Tibial artery (tissue), 4 donors: Measurements from ENCODE around the gene JCAD.

ENCODE experiments used
- DNase-seq, 2 donors: peaks; one replicate each; pipeline ENCODE4 v3.0.0-alpha.2; 2019
- H3K27ac ChIP-seq, 2 donors: fragments of 200-600 bp; sonication (generic) in 1 of 2; 1 replicate in 1 of 2; 2 replicates in 1 of 2; pipeline ENCODE4 v1.5.1; 2018 to 2019; ENCODE audit warnings: mild to moderate bottlenecking in 1 of 2
- H3K27me3 ChIP-seq, 2 donors: fragments of 200-600 bp; sonication (generic) in 1 of 2; one replicate each; pipeline versions ENCODE4 v1.5.1 to v1.6.0; 2016 to 2019
- H3K36me3 ChIP-seq, 3 donors: fragments of 200-600 bp; sonication (generic) in 2 of 3; one replicate each; pipeline ENCODE4 v1.5.1; 2016 to 2019; ENCODE audit warnings: mild to moderate bottlenecking in 2 of 3
- H3K4me1 ChIP-seq, 4 donors: fragments of 200-600 bp; sonication (generic) in 2 of 4; 1 replicate in 3 of 4; 2 replicates in 1 of 4; pipeline ENCODE4 v1.5.1; 2016 to 2019
- H3K4me3 ChIP-seq, 2 donors: fragments of 200-600 bp; sonication (generic) in 1 of 2; 1 replicate in 1 of 2; 2 replicates in 1 of 2; pipeline ENCODE4 v1.5.1; 2018 to 2019; ENCODE audit warnings: mild to moderate bottlenecking in 2 of 2
- H3K9me3 ChIP-seq, 3 donors: fragments of 200-600 bp; sonication (generic) in 1 of 3; one replicate each; pipeline ENCODE4 v1.5.1; 2016 to 2019
- CTCF ChIP-seq, 2 experiments: fragments of 200-600 bp in 1 of 2; fragments of 450-650 bp in 1 of 2; IDR thresholded peaks; one replicate each; pipeline ENCODE4 v1.5.1; 2017 to 2019; ENCODE audit warnings: antibody characterized with exemption in 2 of 2, mild to moderate bottlenecking in 1 of 2, moderate library complexity in 1 of 2
- intact Hi-C: fragments of 100-400 bp; cut with DNase I; formaldehyde crosslinking; loops from one replicate; pipeline ENCODE4 v1.15.0; 2023; ENCODE audit warnings: low total_unique reads

The JCAD gene

DNA sequence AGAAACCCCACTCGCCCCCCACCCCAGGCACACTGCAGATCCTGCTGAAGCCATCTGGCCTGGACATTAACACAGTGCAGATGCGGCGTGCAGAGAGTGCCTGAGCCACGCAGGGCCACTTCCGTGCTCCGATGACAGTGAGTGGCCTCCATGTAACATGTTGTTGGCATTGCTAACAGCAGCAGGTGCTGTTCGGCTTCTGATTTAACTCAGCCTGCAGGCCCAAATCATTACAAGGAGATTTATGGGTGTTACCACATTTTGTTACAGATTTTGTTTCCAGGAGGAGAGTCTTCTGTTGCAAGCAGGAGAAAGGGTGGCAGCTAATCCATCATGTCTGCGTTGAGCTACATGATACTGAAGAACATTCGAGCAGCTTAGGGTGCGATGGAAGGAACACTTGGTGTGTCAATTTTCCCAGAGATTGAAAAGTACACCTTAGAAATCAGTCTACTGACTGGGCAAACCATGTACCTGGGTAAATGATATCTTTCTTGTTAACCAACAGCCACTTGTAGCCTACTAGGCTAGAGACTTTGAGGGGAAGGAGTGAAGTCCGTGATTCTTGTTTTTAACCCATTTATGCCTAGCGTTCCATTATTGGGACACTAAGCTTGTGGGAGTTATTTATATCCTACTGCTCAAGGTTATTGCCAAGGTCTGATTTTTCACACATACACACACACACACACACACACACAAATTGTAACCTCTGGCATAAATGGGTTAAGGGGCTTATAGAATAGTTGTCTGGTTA is 90.0 kb downstream of the JCAD start:
- no peak for DNase-seq

DNA sequence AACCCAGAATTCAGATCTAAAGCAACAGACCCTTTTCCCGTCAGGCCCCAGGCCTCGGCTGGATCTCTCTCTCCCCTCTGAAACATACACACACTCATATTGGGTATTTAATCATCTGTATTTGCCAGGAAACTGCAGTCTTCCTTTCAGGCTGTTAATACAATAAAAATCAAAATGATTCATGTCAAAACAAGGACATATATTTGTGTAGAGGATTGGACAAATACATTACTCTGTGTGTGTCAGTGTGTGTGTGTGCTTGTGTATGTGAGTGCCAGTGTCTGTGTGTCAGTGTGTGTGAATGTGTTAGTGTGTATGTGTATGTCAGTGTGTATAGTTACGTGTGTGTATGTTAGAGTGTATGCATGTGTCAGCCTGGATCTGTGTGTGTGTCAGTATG is 90.8 kb downstream of the JCAD start:
- TF ChIP-seq CTCF (IDR thresholded peaks at IDR 0.05) = no peak
- intact Hi-C loops = no loop called here
- no peaks in the 10 kb centered on the region for H3K9me3 ChIP-seq
- no peaks in the 10 kb centered on the region for H3K27me3 ChIP-seq
- DNase-seq = no peak
- H3K4me1 ChIP-seq = peaks cover 0 to 22% (median 7%) of the 10 kb centered on the region in 4 donors
- H3K27ac ChIP-seq = peak overlapping the region; percentile 50 to 57
- H3K4me3 ChIP-seq = no peak overlapping the region
- H3K36me3 ChIP-seq = no peaks in the 10 kb centered on the region

More for the DNA sequence above, 90.0 kb downstream of the JCAD start:
- no peak overlapping the region for H3K4me3 ChIP-seq
- no peaks in the 10 kb centered on the region for H3K27me3 ChIP-seq
- H3K9me3 ChIP-seq = no peaks in the 10 kb centered on the region
- no peak overlapping the region for H3K27ac ChIP-seq
- no peak for TF ChIP-seq CTCF (IDR thresholded peaks at IDR 0.05)
- peaks cover 0 to 22% (median 7%) of the 10 kb centered on the region in 4 donors for H3K4me1 ChIP-seq
- intact Hi-C loops = no loop called here
- H3K36me3 ChIP-seq = no peaks in the 10 kb centered on the region

DNA sequence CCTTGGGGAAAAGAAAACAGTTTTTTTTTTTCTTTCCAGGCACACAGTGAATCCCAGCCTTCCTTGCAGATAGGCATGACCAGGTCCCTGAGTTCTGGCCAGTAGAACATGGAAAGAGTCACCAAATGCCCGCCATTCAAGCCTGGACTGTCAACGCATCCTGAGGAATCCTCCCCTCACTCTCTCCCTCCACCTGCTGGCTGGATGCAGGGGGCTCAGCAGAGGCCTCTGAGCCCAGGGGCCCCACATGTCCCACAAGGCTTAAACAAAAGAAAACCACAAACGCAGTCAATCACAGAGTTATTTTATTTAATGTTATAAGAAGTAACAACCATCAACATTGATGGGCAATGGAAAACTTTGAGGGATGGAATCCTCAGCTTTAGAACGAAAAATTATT is 93.1 kb downstream of the JCAD start:
- no peak for TF ChIP-seq CTCF (IDR thresholded peaks at IDR 0.05)
- Histone ChIP-seq H3K9me3 (no peaks in the 10 kb centered on the region), H3K4me1 (peaks cover 0 to 31% (median 7%) of the 10 kb centered on the region in 4 donors), H3K36me3 (no peaks in the 10 kb centered on the region), H3K4me3 (no peak overlapping the region), H3K27ac (no peak overlapping the region), H3K27me3 (no peaks in the 10 kb centered on the region)
- intact Hi-C loops = no loop called here
- DNase-seq = no peak
